HG02678 (cell line): ENCODE results near the gene LIMCH1.

Experiments
- ATAC-seq: cut with Tn5 transposase; IDR thresholded peaks from one replicate; pipeline ENCODE4 v1.9.1; 2021; ENCODE audit warnings: mild to moderate bottlenecking, moderate library complexity; ENCODE audit not compliant: unreplicated experiment

Gene LIMCH1

GRCh38 chr4:41601025-41601424 lies 63.1 kb downstream of the LIMCH1 start:
- ATAC-seq = no peak

- no peak for ATAC-seq
These were observed 64.2 kb downstream of the LIMCH1 start for GRCh38 chr4:41602113-41602512.

- ATAC-seq = no peak
These were observed 65.0 kb downstream of the LIMCH1 start for GRCh38 chr4:41602886-41603498.

- ATAC-seq = no peak
These were observed 71.9 kb downstream of the LIMCH1 start for GRCh38 chr4:41609851-41610250.

GRCh38 chr4:41610474-41610873 lies 72.5 kb downstream of the LIMCH1 start:
- no peak for ATAC-seq

GRCh38 chr4:41611124-41611838 lies 73.3 kb downstream of the LIMCH1 start:
- ATAC-seq = no peak

GRCh38 chr4:41611881-41612871 lies 74.2 kb downstream of the LIMCH1 start:
- no peak for ATAC-seq

- ATAC-seq = no peak
These were observed 75.4 kb downstream of the LIMCH1 start for GRCh38 chr4:41613386-41613785.

- ATAC-seq = no peak
These were observed 75.9 kb downstream of the LIMCH1 start for GRCh38 chr4:41613821-41614220.

GRCh38 chr4:41614519-41614918 lies 76.6 kb downstream of the LIMCH1 start:
- no peak for ATAC-seq

- no peak for ATAC-seq
These were observed 81.2 kb downstream of the LIMCH1 start for GRCh38 chr4:41619161-41619560.

- ATAC-seq = no peak
These were observed 82.8 kb downstream of the LIMCH1 start for GRCh38 chr4:41620594-41621256.

GRCh38 chr4:41622787-41623186 lies 84.8 kb downstream of the LIMCH1 start:
- no peak for ATAC-seq

GRCh38 chr4:41624765-41625164 lies 86.8 kb downstream of the LIMCH1 start:
- no peak for ATAC-seq

- no peak for ATAC-seq
These were observed 87.6 kb downstream of the LIMCH1 start for GRCh38 chr4:41625531-41625930.

GRCh38 chr4:41628936-41629335 lies 91.0 kb downstream of the LIMCH1 start:
- no peak for ATAC-seq

- no peak for ATAC-seq
These were observed 93.6 kb downstream of the LIMCH1 start for GRCh38 chr4:41631523-41631922.

GRCh38 chr4:41632481-41633073 lies 94.6 kb downstream of the LIMCH1 start:
- ATAC-seq = no peak

- no peak for ATAC-seq
These were observed 95.4 kb downstream of the LIMCH1 start for GRCh38 chr4:41633321-41633720.

- no peak for ATAC-seq
These were observed 97.5 kb downstream of the LIMCH1 start for GRCh38 chr4:41635441-41635840.

GRCh38 chr4:41638203-41638602 lies 100.2 kb downstream of the LIMCH1 start:
- no peak for ATAC-seq
